Measurements from ENCODE around the gene CREG2.

Gene CREG2

DNA sequence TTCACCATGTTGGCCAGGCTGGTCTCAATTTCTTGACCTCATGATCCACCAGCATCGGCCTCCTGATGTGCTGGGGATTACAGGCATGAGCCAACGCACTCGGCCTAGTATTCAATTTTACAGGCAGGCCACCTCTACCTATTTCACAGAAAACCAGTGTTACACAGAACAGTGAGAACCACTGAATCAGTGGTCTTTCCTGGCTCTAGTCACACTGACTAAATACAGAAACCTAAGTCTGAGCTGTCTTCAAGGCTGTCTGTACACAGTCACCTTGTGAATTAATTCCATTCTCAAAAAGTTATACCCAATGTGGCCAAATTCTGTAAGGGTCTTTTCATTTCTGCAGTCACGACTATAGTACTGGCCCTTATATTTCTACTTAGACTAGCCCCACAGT, 82.3 kb downstream of the CREG2 start:
- no peak for DNase-seq

DNA sequence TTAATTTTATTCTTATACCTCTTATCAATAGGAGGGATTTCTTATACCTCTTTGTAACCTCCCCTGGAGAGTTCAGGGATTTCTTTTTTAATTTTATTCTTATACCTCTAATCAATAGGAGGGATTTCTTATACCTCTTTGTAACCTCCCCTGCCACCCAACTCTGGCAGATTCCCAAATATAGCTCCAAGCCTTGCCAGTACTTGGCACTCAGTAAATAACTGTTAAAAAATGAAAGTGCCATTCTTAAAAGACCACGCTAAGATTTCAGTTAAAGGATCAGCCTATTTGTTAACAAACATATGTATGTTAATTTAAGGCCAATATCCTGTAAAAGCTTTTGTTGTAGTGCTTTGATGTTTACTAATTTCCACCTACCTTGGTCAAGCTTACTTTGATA, 83.6 kb downstream of the CREG2 start:
- DNase-seq, result no peak

DNA sequence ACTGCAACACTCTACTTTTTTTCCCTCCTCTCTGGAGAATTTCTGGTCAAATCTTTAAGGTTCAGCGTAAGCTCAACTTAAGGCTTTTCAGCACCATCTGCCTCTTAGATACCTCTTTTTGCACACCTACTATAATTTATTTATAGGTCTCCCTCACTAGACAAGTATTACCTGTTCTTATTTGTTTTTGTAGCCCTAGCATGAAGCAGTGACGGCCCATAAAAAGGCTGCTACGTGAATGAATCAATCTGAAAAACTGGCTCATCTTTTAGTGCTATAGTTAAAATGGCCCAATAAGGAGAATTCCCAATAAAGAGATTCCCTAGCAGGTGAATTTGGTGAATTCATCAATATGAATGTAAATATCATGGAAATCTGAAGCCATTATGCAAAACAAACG, 85.3 kb downstream of the CREG2 start:
- no peak for DNase-seq

DNA sequence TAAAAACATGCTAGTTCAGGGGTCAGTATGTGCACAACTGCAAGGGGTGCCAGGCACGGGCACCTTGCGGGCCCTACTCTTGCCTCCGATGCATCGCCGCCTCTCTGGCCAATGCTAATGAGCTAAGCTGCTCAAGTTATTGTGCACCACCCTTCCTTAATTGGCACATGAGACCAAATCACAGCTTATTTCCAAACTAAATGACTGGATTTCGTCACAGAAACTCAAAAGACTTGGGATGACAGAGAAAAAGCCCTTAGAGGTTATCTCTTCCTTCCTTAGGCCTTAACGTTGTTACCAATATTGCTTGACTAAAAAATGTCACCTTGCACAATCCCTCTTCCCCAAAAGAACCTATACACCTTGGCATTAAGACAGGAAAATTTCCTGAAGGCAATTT, 86.5 kb downstream of the CREG2 start:
- no peak for DNase-seq

DNA sequence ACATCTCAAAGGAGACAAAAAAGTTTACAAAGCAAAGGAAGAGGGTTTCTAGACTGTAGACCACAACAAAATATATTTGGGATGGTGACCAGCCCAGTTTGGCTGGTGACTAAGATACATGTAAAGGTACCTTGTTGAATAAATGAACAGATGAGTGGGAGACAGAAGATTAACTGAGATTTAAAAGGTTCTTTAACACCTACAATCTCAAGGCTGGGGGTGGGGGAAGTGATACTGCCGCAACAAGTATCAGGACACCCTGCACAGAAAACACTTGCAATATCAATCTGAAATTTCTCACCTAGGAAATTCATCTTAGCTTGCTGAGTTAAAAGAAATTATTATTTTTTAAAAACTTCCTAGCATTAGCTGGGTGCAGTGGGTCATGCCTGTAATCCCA, 87.1 kb downstream of the CREG2 start:
- peak; percentile 20 for DNase-seq

DNA sequence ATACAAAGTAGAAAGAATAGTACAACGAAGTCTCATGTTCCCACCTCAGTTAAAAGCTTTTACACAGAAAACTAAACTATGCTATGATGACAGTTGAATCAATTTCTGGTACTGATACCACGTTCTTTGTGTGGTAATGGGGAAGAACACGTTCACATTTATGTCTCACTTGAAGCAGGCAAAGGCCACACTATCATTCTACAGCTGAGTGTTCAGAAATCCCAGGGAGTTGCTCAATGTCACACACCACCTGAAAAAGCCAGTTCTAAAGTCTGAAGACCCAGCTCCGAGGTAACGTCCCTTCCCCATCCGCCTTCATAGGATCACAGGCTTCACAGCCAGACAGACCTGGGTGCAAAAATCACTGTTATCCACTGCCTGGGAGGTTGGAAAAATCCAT, 87.7 kb downstream of the CREG2 start:
- no peak for DNase-seq

DNA sequence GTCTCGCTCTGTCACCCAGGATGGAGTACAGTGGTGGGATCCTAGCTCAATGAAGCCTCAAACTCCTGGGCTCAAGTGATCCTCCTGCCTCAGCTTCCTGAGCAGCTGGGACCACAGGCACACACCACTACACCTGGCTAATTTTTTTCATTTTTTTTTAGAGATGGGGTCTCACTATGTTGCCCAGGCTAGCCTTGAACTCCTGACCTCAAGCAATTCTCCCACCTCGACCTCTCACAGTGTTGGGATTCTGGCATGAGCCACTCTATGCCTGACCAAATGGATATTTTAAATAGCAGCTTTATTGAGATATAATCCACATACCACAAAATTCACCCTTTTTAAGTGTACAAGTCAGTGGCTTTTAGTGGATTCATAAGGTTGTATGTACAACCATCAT, 89.9 kb downstream of the CREG2 start:
- no peak for DNase-seq

DNA sequence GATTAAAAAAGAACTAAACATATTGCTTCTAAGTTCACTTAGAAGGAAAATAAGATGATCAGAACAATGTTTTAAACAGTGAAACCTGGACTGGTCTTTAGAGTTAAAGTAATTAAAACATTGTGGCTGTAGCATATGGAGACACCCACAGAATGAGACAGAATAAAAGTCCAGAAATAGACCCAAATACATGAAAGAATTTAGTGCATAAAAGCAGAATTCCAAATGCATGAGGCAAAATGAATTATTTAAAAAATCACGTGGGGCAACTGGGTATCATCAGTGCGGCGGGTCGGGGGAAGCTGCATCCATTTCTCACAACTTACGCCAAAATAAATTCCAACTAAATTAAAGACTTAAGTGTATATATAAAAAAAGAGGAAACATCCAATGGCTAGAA, 90.9 kb downstream of the CREG2 start:
- no peak for DNase-seq

DNA sequence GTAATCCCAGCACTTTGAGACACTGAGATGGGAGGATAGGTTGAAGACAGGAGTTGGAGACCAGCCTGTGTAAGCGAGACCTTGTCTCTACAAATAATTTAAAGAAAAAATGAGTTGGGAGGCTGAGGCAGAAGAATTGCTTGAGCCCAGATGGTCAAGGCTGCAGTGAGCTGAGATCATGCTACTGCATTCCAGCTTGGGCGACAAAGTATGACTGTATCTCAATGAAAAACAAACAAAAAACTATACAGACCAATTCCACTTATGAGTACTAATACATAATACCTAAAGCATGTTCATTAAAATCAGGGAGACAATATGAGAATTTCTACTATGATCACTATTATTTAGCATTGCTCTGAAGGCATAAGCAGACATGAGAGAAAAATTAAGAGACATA, 91.4 kb downstream of the CREG2 start:
- DNase-seq, result no peak
